ENCODE data around the gene ISG15. TPM values are rescaled to one million over a fixed set of nuclear protein-coding genes. Genes with fewer than 3 reads are reported as not detected.
"Not testable (repeated sequence)": the region's sequence is repeated elsewhere in the genome, so short reads cannot be mapped to it uniquely, and the experiment has no call there.

ISG15 gene
- total RNA-seq, 2 donors from 2014 or later, result 8.3 to 29.0 TPM

- no peaks in the 10 kb centered on the region for H3K9me3 ChIP-seq
- ATAC-seq, result peak; percentile 86
- H3K4me1 ChIP-seq, result peaks cover 10% of the 10 kb centered on the region
- DNase-seq, result peak; percentile 66 to 76 (median 72)
- intact Hi-C loops (cut with DNase I), result no loop called here
- peak; percentile 33 to 77 (median 65) for TF ChIP-seq CTCF (IDR thresholded peaks at IDR 0.05)
- no peak for TF ChIP-seq POLR2A (IDR thresholded peaks at IDR 0.05)
- H3K27me3 ChIP-seq, result no peaks in the 10 kb centered on the region
- peak overlapping the region in 1 of 4 donors; percentile 10 for H3K27ac ChIP-seq
- no peaks in the 10 kb centered on the region for H3K36me3 ChIP-seq (replicated peaks in 1 of 2; ENCODE audit: insufficient read depth in 1 of 2, low read depth in 2 of 2)
- WGBS, 2 donors, result 3% methylated on average over 35 of the region's 40 CpGs; no CpG with 5 or more reads in 1 of the 2 donors
- no peak overlapping the region for H3K4me3 ChIP-seq
Observed at GRCh38 chr1:975896-976683, 37.2 kb upstream of the ISG15 start.

- H3K36me3 ChIP-seq (replicated peaks in 1 of 2; ENCODE audit: insufficient read depth in 1 of 2, low read depth in 2 of 2); H3K27me3 ChIP-seq; intact Hi-C loops (cut with DNase I); H3K4me3 ChIP-seq; H3K4me1 ChIP-seq; H3K9me3 ChIP-seq; ATAC-seq; H3K27ac ChIP-seq: not testable (repeated sequence)
- DNase-seq, result peak in 1 of 4 donors; percentile 11
- no CpG with 5 or more reads among the region's 39 CpGs for WGBS, 2 donors
Observed at GRCh38 chr1:976791-977190, 36.5 kb upstream of the ISG15 start.

GRCh38 chr1:978069-978834 lies 35.0 kb upstream of the ISG15 start:
- DNase-seq, result peak in 1 of 4 donors; percentile 10
- Histone ChIP-seq H3K27ac (no peak overlapping the region), H3K4me3 (no peak overlapping the region)

GRCh38 chr1:978835-979743 lies 34.2 kb upstream of the ISG15 start:
- ATAC-seq (no peak), DNase-seq (peak in 1 of 4 donors; percentile 10)
- Histone ChIP-seq H3K9me3 (no peaks in the 10 kb centered on the region), H3K27me3 (peaks cover 0 to 4% of the 10 kb centered on the region in 2 donors), H3K36me3 (replicated peaks in 1 of 2; ENCODE audit: insufficient read depth in 1 of 2, low read depth in 2 of 2) (no peaks in the 10 kb centered on the region), H3K4me1 (peaks cover 10% of the 10 kb centered on the region), H3K27ac (no peak overlapping the region), H3K4me3 (no peak overlapping the region)
- no peak for TF ChIP-seq POLR2A (IDR thresholded peaks at IDR 0.05)
- no peak for TF ChIP-seq CTCF (IDR thresholded peaks at IDR 0.05)
- 79 to 84% methylated on average over 10 to 38 of the region's 60 CpGs for WGBS, 2 donors
- intact Hi-C loops (cut with DNase I), result no loop called here

More at GRCh38 chr1:978069-978834, 35.0 kb upstream of the ISG15 start:
- Histone ChIP-seq H3K36me3 (replicated peaks in 1 of 2; ENCODE audit: insufficient read depth in 1 of 2, low read depth in 2 of 2) (no peaks in the 10 kb centered on the region), H3K9me3 (no peaks in the 10 kb centered on the region), H3K4me1 (peaks cover 10% of the 10 kb centered on the region), H3K27me3 (no peaks in the 10 kb centered on the region)
- TF ChIP-seq POLR2A (IDR thresholded peaks at IDR 0.05) (no peak), CTCF (IDR thresholded peaks at IDR 0.05) (no peak)
- intact Hi-C loops (cut with DNase I), result no loop called here
- no peak for ATAC-seq
- 69 to 77% methylated on average over 18 to 30 of the region's 44 CpGs for WGBS, 2 donors

All from body of pancreas (tissue), 4 donors.